ENCODE measurements around the gene ZNF814. TPM values are rescaled to one million over a fixed set of nuclear protein-coding genes. Genes with fewer than 3 reads are reported as not detected.
"Not testable (repeated sequence)": the region's sequence is repeated elsewhere in the genome, so short reads cannot be mapped to it uniquely, and the experiment has no call there.

The ZNF814 gene
- total and polyA plus RNA-seq, 12 donors: 6.2 to 26.1 (median 12.6) TPM

- TF ChIP-seq, protein P1, sequence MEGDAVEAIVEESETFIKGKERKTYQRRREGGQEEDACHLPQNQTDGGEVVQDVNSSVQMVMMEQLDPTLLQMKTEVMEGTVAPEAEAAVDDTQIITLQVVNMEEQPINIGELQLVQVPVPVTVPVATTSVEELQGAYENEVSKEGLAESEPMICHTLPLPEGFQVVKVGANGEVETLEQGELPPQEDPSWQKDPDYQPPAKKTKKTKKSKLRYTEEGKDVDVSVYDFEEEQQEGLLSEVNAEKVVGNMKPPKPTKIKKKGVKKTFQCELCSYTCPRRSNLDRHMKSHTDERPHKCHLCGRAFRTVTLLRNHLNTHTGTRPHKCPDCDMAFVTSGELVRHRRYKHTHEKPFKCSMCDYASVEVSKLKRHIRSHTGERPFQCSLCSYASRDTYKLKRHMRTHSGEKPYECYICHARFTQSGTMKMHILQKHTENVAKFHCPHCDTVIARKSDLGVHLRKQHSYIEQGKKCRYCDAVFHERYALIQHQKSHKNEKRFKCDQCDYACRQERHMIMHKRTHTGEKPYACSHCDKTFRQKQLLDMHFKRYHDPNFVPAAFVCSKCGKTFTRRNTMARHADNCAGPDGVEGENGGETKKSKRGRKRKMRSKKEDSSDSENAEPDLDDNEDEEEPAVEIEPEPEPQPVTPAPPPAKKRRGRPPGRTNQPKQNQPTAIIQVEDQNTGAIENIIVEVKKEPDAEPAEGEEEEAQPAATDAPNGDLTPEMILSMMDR (IDR thresholded peaks at IDR 0.05): no peak
- intact Hi-C loops (cut with DNase I): no loop called here
Observed at GRCh38 chr19:57850553-57851017, 38.3 kb downstream of the ZNF814 start.

DNA sequence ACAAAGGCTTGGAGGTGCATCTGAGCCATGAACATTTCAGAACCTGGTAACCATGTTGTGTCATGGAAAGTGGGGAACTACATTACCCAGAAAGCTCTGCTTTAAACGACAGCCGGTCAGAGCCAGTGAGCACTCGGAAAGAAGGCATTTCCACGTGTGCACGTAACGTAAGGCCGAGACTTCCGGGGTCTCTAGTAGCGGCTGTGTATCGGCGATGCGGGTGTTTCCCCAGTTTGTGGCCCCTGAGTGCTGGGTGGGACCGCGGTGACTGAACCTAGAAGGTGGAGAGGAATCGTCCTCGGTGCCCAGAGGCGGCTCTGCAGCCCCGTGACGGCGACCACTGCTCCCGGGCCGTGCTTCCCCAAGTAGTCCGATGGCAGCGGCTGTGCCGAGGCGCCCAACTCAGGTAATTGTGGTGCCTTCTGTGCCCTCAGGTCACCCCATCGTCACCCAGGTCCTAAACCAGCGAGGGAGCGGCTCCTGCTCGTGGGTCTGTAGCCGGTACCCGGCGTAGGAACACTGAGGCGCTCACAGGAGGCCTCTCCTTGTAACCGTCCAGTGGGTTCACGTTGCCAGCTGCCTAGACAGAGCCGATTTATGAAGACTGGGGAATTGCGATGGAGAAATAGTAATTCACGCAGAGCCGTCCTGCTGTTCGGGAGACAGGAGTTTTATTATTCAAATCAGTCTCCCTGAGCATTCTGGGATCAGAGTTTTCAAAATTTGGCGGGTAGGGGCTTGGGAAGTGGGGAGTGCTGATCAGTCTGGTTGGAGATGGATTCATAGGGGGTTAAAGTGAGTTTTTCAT is 39.0 kb downstream of the ZNF814 start, which contains the start of gene ZNF587:
TSS of gene ZNF587 (plus strand) at position 194 of the 808 bp plus-strand sequence. CDS start at position 374, 180 bp downstream.
- H3K27me3 ChIP-seq; intact Hi-C loops (cut with DNase I); H3K9me3 ChIP-seq: not testable (repeated sequence)
- peaks cover 0 to 28% (median 7%) of the 10 kb centered on the region in 9 donors for H3K36me3 ChIP-seq
- H3K27ac ChIP-seq: peak within 1 kb of the TSS in 9 of 10 donors; percentile 48 to 89 (median 69)
- DNase-seq (peak; percentile 49 to 76), ATAC-seq (peak; percentile 93 to 98 (median 97))
- peak within 1 kb of the TSS; percentile 68 to 88 (median 82) for H3K4me3 ChIP-seq
- 0 to 1% methylated on average over 42 of the region's 42 CpGs for WGBS, 2 donors
- H3K4me1 ChIP-seq: peaks cover 5 to 23% (median 11%) of the 10 kb centered on the region in 9 donors

More at GRCh38 chr19:57850553-57851017, 38.3 kb downstream of the ZNF814 start:
- Histone ChIP-seq H3K27me3 (no peaks in the 10 kb centered on the region), H3K27ac (peak overlapping the region in 6 of 10 donors; percentile 60 to 89 (median 71)), H3K4me3 (peak overlapping the region; percentile 68 to 88 (median 82)), H3K4me1 (peaks cover 5 to 23% (median 11%) of the 10 kb centered on the region in 9 donors), H3K36me3 (peaks cover 0 to 28% (median 7%) of the 10 kb centered on the region in 9 donors), H3K9me3 (peaks cover 0 to 6% (median 0%) of the 10 kb centered on the region in 11 donors)
- peak in 1 of 2 donors; percentile 11 for DNase-seq
- ATAC-seq: peak in 3 of 8 donors; percentile 3 to 7 (median 6)
- 17 to 25% methylated on average over 11 of the region's 11 CpGs for WGBS, 2 donors

GRCh38 chr19:57849162-57849665 is 39.6 kb downstream of the ZNF814 start:
- H3K27me3 ChIP-seq; intact Hi-C loops (cut with DNase I); H3K9me3 ChIP-seq; DNase-seq: not testable (repeated sequence)
- WGBS, 2 donors: 84 to 86% methylated on average over 2 of the region's 2 CpGs
- Histone ChIP-seq H3K4me1 (peaks cover 5 to 23% (median 11%) of the 10 kb centered on the region in 9 donors), H3K36me3 (peaks cover 0 to 30% (median 7%) of the 10 kb centered on the region in 9 donors), H3K27ac (peak overlapping the region in 3 of 10 donors; percentile 63 to 89 (median 73)), H3K4me3 (peak overlapping the region in 8 of 10 donors; percentile 68 to 88 (median 82))
- ATAC-seq: peak in 3 of 8 donors; percentile 16 to 26 (median 22)

DNA sequence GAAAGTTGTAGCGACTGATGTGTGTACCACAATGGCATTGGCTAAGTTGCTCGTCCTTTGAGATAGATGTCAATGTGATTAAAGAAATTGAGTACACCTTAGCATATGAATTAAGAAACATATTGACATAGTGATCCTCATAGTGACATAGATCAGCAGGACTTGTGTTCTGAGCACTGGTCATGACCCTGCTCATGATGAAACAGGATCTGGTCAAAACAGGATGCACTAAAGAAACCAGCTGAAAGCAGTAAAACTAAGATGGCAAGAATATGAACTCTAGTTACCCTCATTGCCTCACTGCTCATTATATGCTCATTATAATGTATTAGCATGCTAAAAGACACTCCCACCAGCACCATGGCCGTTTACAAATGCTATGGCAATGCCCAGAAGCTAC is 41.7 kb downstream of the ZNF814 start:
- DNase-seq; H3K4me3 ChIP-seq; H3K27me3 ChIP-seq; H3K9me3 ChIP-seq; ATAC-seq; intact Hi-C loops (cut with DNase I): not testable (repeated sequence)
- 78 to 93% methylated on average over 3 of the region's 3 CpGs for WGBS, 2 donors
- Histone ChIP-seq H3K36me3 (peaks cover 0 to 28% (median 5%) of the 10 kb centered on the region in 9 donors), H3K27ac (peak overlapping the region in 1 of 10 donors; percentile 36), H3K4me1 (peaks cover 5 to 27% (median 11%) of the 10 kb centered on the region in 9 donors)

GRCh38 chr19:57841122-57841763 is 47.6 kb downstream of the ZNF814 start:
- Histone ChIP-seq H3K4me3 (no peak overlapping the region), H3K27me3 (no peaks in the 10 kb centered on the region), H3K4me1 (peaks cover 0 to 9% (median 0%) of the 10 kb centered on the region in 9 donors), H3K36me3 (peaks cover 0 to 68% (median 4%) of the 10 kb centered on the region in 9 donors), H3K27ac (no peak overlapping the region), H3K9me3 (no peaks in the 10 kb centered on the region)
- TF ChIP-seq, protein P1 (IDR thresholded peaks at IDR 0.05): no peak
- WGBS, 2 donors: 69% methylated on average over 6 of the region's 6 CpGs
- DNase-seq (no peak), ATAC-seq (no peak)
- intact Hi-C loops (cut with DNase I): no loop called here

- ATAC-seq: not testable (repeated sequence)
- WGBS, 2 donors: 86 to 95% methylated on average over 4 to 5 of the region's 5 CpGs
Observed at GRCh38 chr19:57838622-57839191, 50.1 kb downstream of the ZNF814 start.

DNA sequence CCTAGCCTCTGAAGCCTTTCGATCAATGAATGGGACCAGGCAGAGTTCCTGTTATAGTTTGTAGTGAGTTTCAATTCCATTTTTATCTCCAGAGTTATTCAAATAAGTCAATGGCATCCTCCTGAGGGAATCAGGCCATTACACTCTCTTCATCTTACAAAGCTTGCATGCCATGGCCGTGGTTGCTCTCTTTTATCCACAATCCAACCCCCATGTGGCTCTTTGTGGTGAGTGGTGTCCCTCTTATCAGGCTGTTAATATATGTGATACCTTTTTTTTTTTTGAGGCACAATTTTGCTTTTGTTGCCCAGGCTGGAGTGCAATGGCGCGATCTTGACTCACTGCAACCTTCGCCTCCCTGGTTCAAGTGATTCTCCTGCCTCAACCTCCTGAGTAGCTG is 51.8 kb downstream of the ZNF814 start:
- H3K27ac ChIP-seq; intact Hi-C loops (cut with DNase I); H3K27me3 ChIP-seq; H3K9me3 ChIP-seq; DNase-seq; H3K4me3 ChIP-seq; ATAC-seq: not testable (repeated sequence)
- peaks cover 0 to 14% (median 0%) of the 10 kb centered on the region in 9 donors for H3K4me1 ChIP-seq
- peaks cover 0 to 53% (median 4%) of the 10 kb centered on the region in 9 donors for H3K36me3 ChIP-seq
- WGBS, 2 donors: 91 to 96% methylated on average over 5 of the region's 5 CpGs

More at GRCh38 chr19:57838622-57839191, 50.1 kb downstream of the ZNF814 start:
- DNase-seq; H3K27ac ChIP-seq; intact Hi-C loops (cut with DNase I); H3K4me3 ChIP-seq; H3K27me3 ChIP-seq; H3K4me1 ChIP-seq; H3K9me3 ChIP-seq: not testable (repeated sequence)
- peaks cover 0 to 66% (median 4%) of the 10 kb centered on the region in 9 donors for H3K36me3 ChIP-seq
